ENCODE measurements around the gene RPL36AL.
A peak's percentile ranks its signal among the peaks of the same experiment; 100 is the strongest.

RPL36AL gene

DNA sequence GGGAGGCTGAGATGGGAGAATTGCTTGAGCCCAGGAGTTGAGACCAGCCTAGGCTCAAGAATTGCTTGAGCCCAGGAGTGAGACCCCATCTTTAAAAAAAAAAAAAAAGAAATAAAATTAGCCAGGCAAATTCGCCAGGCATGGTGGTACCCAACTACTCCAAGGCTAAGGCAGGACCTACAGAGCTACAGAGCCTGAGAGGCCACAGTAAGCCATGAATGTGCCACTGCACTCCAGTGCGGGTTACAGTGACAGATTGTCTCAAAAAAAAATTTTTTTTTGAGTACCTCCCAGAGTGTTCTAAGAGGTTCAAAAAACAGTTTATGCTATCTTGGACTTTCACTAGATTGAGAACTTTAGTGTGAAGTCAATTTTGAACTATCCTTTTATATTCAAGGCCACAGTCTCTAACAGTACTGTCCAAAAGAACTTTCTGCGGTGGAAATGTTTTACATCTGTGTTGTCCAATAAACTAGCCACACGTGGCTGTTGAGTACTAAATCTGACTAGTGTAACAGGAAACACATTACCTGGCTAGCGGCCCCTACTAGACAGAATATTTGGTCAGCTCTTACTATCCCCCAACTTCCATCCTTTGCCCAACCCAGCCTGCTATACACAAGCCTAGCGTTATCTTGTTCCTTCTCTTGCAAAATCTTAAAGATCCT is 2.4 kb downstream of the RPL36AL start:
- H3K27me3 ChIP-seq (ENCODE audit: insufficient read depth, insufficient read length): no peaks in the 10 kb centered on the region
- no peak for TF ChIP-seq ZNF274 (IDR thresholded peaks at IDR 0.05; ENCODE audit: low read depth, low read length)
- no peak for TF ChIP-seq YY1 (IDR thresholded peaks at IDR 0.05; ENCODE audit: insufficient read depth, insufficient read length)
- no peak for TF ChIP-seq SUZ12 (IDR thresholded peaks at IDR 0.05; ENCODE audit: extremely low read depth, insufficient read depth, insufficient read length)
- no peaks in the 10 kb centered on the region for H3K9me3 ChIP-seq (ENCODE audit: insufficient read depth, low read length)
- no peak for DNase-seq (ENCODE audit: low read depth, low spot score)
- no peaks in the 10 kb centered on the region for H3K4me1 ChIP-seq (ENCODE audit: insufficient read depth, insufficient read length)
- H3K4me3 ChIP-seq (ENCODE audit: insufficient read length, low read depth): no peak overlapping the region
- no peak overlapping the region for H3K9ac ChIP-seq (ENCODE audit: insufficient read length, low read depth)
- peaks cover 40% of the 10 kb centered on the region for H3K36me3 ChIP-seq (ENCODE audit: insufficient read depth, insufficient read length, low read length)

DNA sequence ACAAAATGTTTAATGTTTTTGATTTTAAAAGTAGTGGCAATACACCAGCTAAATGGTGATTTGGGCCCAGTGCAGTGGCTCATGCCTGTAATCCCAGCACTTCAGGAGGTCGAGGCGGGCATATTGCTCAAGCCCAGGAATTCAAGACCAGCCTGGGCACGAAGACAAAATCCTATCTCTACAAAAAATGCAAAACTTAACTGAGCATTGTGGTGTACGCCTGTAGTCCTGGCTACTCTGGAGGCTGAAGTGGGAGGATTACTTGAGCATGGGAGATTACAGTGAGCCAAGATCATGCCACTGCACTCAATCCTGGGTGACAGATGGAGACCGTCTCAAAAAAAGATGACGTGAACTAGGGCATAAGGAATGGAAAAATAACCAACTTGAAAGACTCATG is 4.7 kb downstream of the RPL36AL start:
- peaks cover 31% of the 10 kb centered on the region for H3K36me3 ChIP-seq (ENCODE audit: insufficient read depth, insufficient read length, low read length)

DNA sequence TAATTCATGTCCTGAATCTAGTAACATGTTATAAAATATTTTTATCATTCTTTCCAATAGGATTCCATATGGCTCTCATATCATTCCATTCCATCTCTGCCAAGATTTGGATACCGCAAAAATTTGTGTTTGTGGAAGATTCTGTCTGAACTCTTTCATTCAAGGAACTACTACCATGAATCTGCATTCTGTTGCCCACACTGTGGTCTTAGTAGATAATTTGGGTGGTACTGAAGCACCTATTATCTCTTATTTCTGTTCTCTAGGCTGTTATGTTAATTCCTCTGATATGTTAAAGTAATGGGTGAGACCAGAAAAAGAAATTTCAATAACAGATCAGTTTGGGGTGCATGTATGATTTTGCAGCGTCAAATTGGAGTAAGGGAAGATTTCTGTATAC is 6.2 kb downstream of the RPL36AL start:
- Histone ChIP-seq H3K4me3 (ENCODE audit: insufficient read length, low read depth) (no peak overlapping the region), H3K36me3 (ENCODE audit: insufficient read depth, insufficient read length, low read length) (peaks cover 36% of the 10 kb centered on the region), H3K9ac (ENCODE audit: insufficient read length, low read depth) (no peak overlapping the region), H3K27me3 (ENCODE audit: insufficient read depth, insufficient read length) (no peaks in the 10 kb centered on the region), H3K9me3 (ENCODE audit: insufficient read depth, low read length) (no peaks in the 10 kb centered on the region), H3K4me1 (ENCODE audit: insufficient read depth, insufficient read length) (no peaks in the 10 kb centered on the region)
- DNase-seq (ENCODE audit: low read depth, low spot score): no peak
- TF ChIP-seq SUZ12 (IDR thresholded peaks at IDR 0.05; ENCODE audit: extremely low read depth, insufficient read depth, insufficient read length): no peak
- no peak for TF ChIP-seq YY1 (IDR thresholded peaks at IDR 0.05; ENCODE audit: insufficient read depth, insufficient read length)
- TF ChIP-seq ZNF274 (IDR thresholded peaks at IDR 0.05; ENCODE audit: low read depth, low read length): no peak

More for the DNA sequence above, 4.7 kb downstream of the RPL36AL start:
- Histone ChIP-seq H3K27me3 (ENCODE audit: insufficient read depth, insufficient read length) (no peaks in the 10 kb centered on the region), H3K9ac (ENCODE audit: insufficient read length, low read depth) (no peak overlapping the region), H3K9me3 (ENCODE audit: insufficient read depth, low read length) (no peaks in the 10 kb centered on the region), H3K4me3 (ENCODE audit: insufficient read length, low read depth) (no peak overlapping the region), H3K4me1 (ENCODE audit: insufficient read depth, insufficient read length) (no peaks in the 10 kb centered on the region)
- DNase-seq (ENCODE audit: low read depth, low spot score): no peak
- TF ChIP-seq YY1 (IDR thresholded peaks at IDR 0.05; ENCODE audit: insufficient read depth, insufficient read length) (no peak), ZNF274 (IDR thresholded peaks at IDR 0.05; ENCODE audit: low read depth, low read length) (no peak), SUZ12 (IDR thresholded peaks at IDR 0.05; ENCODE audit: extremely low read depth, insufficient read depth, insufficient read length) (no peak)

DNA sequence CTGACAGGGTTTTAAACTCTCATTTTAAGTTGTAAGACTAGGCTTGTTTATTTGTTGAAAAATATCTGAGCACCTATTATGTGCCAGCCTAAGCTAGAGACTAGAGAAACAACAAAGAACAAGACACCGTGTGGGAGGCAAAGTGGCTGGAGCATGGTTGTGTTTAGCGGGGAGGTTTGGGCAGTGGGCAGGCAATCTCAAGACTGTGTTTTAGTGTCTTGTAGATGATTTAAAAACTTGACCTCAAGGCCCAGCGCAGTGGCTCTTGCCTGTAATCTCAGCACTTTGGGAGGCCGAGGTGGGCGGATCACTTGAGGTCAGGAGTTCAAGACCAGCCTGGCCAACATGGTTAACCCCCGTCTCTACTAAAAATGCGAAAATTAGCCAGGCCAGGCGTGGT is 7.8 kb downstream of the RPL36AL start:
- Histone ChIP-seq H3K9me3 (ENCODE audit: insufficient read depth, low read length) (no peaks in the 10 kb centered on the region), H3K27me3 (ENCODE audit: insufficient read depth, insufficient read length) (no peaks in the 10 kb centered on the region), H3K9ac (ENCODE audit: insufficient read length, low read depth) (no peak overlapping the region), H3K36me3 (ENCODE audit: insufficient read depth, insufficient read length, low read length) (peaks cover 30% of the 10 kb centered on the region), H3K4me3 (ENCODE audit: insufficient read length, low read depth) (no peak overlapping the region), H3K4me1 (ENCODE audit: insufficient read depth, insufficient read length) (no peaks in the 10 kb centered on the region)
- TF ChIP-seq YY1 (IDR thresholded peaks at IDR 0.05; ENCODE audit: insufficient read depth, insufficient read length) (no peak), ZNF274 (IDR thresholded peaks at IDR 0.05; ENCODE audit: low read depth, low read length) (no peak), SUZ12 (IDR thresholded peaks at IDR 0.05; ENCODE audit: extremely low read depth, insufficient read depth, insufficient read length) (no peak)
- DNase-seq (ENCODE audit: low read depth, low spot score): no peak

DNA sequence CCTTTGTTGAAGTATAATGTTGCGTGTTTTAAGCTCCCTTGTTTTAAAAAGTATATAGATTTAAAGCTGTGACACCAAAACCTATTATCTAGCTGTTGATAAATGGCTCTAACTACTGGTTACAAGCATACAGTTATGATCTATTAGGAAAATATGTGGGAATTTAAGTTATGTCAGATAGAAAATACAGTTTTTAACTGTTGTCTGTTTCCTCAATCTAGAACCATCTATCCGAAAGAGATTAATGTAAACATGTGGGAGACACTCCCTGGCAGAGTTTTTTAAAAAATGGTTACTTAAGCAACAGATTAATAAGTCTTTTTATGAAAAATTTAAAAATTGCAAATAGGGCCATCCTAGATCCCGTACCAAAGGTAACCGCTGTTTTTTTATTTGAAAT is 8.2 kb downstream of the RPL36AL start:
- Histone ChIP-seq H3K4me1 (ENCODE audit: insufficient read depth, insufficient read length) (no peaks in the 10 kb centered on the region), H3K36me3 (ENCODE audit: insufficient read depth, insufficient read length, low read length) (peaks cover 29% of the 10 kb centered on the region), H3K9me3 (ENCODE audit: insufficient read depth, low read length) (no peaks in the 10 kb centered on the region), H3K9ac (ENCODE audit: insufficient read length, low read depth) (no peak overlapping the region), H3K27me3 (ENCODE audit: insufficient read depth, insufficient read length) (no peaks in the 10 kb centered on the region), H3K4me3 (ENCODE audit: insufficient read length, low read depth) (no peak overlapping the region)
- no peak for DNase-seq (ENCODE audit: low read depth, low spot score)
- TF ChIP-seq ZNF274 (IDR thresholded peaks at IDR 0.05; ENCODE audit: low read depth, low read length) (no peak), SUZ12 (IDR thresholded peaks at IDR 0.05; ENCODE audit: extremely low read depth, insufficient read depth, insufficient read length) (no peak), YY1 (IDR thresholded peaks at IDR 0.05; ENCODE audit: insufficient read depth, insufficient read length) (no peak)

DNA sequence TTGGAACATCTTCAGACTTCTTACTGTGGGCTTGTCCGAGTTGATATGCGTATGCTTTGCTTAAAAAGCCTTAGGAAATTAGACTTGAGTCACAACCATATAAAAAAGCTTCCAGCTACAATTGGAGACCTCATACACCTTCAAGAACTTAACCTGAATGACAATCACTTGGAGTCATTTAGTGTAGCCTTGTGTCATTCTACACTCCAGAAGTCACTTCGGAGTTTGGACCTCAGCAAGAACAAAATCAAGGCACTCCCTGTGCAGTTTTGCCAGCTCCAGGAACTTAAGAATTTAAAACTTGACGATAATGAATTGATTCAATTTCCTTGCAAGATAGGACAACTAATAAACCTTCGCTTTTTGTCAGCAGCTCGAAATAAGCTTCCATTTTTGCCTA is 12.8 kb downstream of the RPL36AL start:
- H3K9ac ChIP-seq (ENCODE audit: insufficient read length, low read depth): no peak overlapping the region
- no peaks in the 10 kb centered on the region for H3K27me3 ChIP-seq (ENCODE audit: insufficient read depth, insufficient read length)
- H3K36me3 ChIP-seq (ENCODE audit: insufficient read depth, insufficient read length, low read length): peaks cover 44% of the 10 kb centered on the region
- no peak overlapping the region for H3K4me3 ChIP-seq (ENCODE audit: insufficient read length, low read depth)
- no peaks in the 10 kb centered on the region for H3K4me1 ChIP-seq (ENCODE audit: insufficient read depth, insufficient read length)
- H3K9me3 ChIP-seq (ENCODE audit: insufficient read depth, low read length): no peaks in the 10 kb centered on the region
- TF ChIP-seq YY1 (IDR thresholded peaks at IDR 0.05; ENCODE audit: insufficient read depth, insufficient read length): no peak
- TF ChIP-seq SUZ12 (IDR thresholded peaks at IDR 0.05; ENCODE audit: extremely low read depth, insufficient read depth, insufficient read length): no peak
- no peak for TF ChIP-seq ZNF274 (IDR thresholded peaks at IDR 0.05; ENCODE audit: low read depth, low read length)
- no peak for DNase-seq (ENCODE audit: low read depth, low spot score)

DNA sequence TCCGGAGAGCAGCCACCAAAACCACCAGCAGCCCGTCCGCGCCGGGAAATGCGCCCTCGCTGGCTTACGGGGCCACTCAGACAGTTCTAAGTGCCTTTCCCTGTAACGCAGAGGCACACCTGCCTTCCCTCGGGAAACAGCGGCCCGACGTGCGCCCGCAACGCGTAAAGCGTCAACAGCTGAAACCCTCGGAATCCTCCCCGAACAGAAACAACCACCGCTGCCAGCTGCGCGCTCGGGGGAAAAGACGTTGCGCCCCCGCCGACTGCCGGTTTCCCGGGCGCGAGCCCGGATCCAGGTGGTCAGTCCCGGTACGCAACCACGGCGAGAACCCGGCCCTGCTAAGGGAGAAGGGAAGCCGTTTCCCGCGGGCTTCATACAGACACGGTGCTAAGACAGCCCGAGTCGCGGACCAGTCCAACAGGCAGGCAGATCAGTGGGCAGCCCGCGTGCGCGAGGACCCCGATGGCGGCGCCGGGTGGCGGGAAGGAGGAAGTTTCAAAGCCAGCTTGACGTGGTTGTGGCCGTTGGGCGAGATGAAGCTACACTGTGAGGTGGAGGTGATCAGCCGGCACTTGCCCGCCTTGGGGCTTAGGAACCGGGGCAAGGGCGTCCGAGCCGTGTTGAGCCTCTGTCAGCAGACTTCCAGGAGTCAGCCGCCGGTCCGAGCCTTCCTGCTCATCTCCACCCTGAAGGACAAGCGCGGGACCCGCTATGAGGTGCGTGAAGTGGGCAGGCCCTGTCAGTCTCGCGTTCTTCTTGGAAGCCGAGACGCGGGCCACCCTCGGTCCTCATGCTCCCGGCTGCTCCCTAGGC is 21.7 kb downstream of the RPL36AL start, which contains the start of gene LRR1:
LRR1 (plus strand) TSS at position 456 of the 816 bp plus-strand sequence; CDS start at position 537, 81 bp downstream.
- Histone ChIP-seq H3K4me3 (ENCODE audit: insufficient read length, low read depth) (peak within 1 kb of the TSS; percentile 92), H3K4me1 (ENCODE audit: insufficient read depth, insufficient read length) (no peaks in the 10 kb centered on the region), H3K27me3 (ENCODE audit: insufficient read depth, insufficient read length) (no peaks in the 10 kb centered on the region), H3K36me3 (ENCODE audit: insufficient read depth, insufficient read length, low read length) (peaks cover 19% of the 10 kb centered on the region), H3K9ac (ENCODE audit: insufficient read length, low read depth) (peak within 1 kb of the TSS; percentile 89), H3K9me3 (ENCODE audit: insufficient read depth, low read length) (no peaks in the 10 kb centered on the region)
- DNase-seq (ENCODE audit: low read depth, low spot score): peak; percentile 50
- TF ChIP-seq YY1 (IDR thresholded peaks at IDR 0.05; ENCODE audit: insufficient read depth, insufficient read length) (peak; percentile 67), SUZ12 (IDR thresholded peaks at IDR 0.05; ENCODE audit: extremely low read depth, insufficient read depth, insufficient read length) (no peak), ZNF274 (IDR thresholded peaks at IDR 0.05; ENCODE audit: low read depth, low read length) (no peak)
